ENCODE data around the gene NPM1.

NPM1 gene

DNA sequence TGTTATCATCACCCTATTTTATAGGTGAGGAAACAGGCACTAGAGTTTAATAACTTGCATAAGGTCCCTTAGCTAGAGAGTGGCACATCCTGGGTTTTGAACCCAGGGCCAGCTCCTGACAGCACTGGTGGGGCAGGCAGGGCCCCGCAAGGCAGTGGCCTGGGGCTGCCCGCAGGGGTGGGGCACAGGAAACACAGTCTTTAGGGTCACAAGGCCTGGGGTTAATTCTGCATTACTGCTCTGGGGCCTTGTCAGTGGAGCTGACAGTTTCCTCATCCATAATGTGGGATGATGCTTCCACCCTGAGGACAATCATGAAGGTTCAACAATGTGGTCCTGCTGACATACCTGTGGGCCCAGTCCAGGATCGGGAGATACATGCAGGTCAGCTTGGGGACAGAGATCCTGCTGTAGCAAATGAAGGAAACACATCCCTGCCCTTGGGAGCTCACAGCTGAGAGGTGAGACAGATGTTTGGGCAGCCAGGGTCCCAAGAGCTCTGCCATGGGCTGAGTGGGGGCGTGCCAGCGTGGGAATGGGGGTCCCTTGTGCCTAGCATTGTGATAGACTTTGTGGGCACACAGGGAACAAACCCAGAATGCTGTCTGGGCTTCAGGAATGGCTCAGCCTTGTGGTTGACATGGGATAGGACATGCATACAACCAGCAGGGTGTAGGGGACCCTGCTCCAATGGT, 46.5 kb downstream of the NPM1 start:
- TF ChIP-seq, protein P1, sequence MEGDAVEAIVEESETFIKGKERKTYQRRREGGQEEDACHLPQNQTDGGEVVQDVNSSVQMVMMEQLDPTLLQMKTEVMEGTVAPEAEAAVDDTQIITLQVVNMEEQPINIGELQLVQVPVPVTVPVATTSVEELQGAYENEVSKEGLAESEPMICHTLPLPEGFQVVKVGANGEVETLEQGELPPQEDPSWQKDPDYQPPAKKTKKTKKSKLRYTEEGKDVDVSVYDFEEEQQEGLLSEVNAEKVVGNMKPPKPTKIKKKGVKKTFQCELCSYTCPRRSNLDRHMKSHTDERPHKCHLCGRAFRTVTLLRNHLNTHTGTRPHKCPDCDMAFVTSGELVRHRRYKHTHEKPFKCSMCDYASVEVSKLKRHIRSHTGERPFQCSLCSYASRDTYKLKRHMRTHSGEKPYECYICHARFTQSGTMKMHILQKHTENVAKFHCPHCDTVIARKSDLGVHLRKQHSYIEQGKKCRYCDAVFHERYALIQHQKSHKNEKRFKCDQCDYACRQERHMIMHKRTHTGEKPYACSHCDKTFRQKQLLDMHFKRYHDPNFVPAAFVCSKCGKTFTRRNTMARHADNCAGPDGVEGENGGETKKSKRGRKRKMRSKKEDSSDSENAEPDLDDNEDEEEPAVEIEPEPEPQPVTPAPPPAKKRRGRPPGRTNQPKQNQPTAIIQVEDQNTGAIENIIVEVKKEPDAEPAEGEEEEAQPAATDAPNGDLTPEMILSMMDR (IDR thresholded peaks at IDR 0.05; ENCODE audit: low read depth, low read length): no peak
- no peak overlapping the region for H3K4me3 ChIP-seq (ENCODE audit: low read depth, low read length)

DNA sequence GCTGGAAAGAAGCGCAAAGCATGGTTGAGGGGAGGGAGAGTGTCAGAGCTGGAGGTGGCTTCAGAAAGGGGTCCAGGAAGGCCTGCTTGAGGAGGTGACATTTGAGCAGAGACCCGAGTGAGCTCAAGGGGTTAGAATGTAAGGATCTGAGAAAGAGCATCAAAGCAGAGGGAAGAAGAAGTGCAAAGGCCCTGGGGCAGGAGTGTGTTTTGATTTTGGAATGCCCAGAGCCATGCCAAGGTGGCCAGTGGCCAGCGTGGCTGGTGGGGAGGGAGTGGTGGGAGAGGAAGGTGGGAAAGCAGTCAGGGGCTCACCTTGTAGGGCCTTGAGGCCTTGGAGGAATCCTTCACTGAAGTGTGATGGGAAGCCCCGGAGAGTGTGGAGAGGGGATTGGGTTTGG, 47.2 kb downstream of the NPM1 start:
- TF ChIP-seq, protein P1 (IDR thresholded peaks at IDR 0.05; ENCODE audit: low read depth, low read length): no peak
- no peak overlapping the region for H3K4me3 ChIP-seq (ENCODE audit: low read depth, low read length)

DNA sequence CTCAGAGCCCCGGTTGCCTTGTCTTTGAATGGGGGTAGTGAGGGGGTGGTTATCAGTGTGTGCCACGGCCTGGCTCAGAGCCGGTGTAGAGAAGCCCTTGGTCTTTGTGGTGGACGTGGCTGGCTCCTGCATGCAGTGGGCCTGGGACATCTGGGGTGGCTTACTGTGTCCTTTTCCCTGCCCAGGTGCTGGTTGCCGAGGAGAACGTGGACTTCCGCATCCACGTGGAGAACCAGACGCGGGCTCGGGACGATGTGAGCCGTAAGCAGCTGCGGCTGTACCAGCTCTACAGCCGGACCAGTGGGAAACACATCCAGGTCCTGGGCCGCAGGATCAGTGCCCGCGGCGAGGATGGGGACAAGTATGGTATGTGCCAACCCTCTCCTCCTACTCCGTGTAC, 48.3 kb downstream of the NPM1 start:
- no peak overlapping the region for H3K4me3 ChIP-seq (ENCODE audit: low read depth, low read length)
- TF ChIP-seq, protein P1 (IDR thresholded peaks at IDR 0.05; ENCODE audit: low read depth, low read length): no peak

DNA sequence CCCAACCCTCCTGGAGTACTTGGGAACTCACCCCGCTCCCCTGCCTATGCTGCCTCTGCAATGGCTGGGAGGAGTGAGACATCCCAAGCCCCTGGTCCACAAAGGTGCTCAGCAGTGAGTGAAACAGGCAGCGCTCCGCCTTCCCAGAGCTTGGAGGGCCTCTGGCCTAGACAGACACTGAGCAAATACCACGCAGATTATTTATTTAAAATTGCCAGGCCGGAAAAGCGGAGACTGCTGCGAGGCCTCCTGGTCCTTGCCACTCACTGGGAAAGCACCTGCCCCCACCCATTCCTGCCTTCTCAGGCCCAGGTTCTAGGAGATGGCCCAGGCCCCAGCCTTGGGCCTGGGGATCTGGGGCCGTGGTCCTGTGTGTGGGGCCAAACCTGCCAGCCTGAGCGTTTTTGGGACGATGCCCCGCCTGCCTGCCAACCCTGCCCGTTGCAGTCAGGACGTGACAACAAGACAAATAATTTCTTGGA, 49.2 kb downstream of the NPM1 start:
- H3K4me3 ChIP-seq (ENCODE audit: low read depth, low read length): no peak overlapping the region

DNA sequence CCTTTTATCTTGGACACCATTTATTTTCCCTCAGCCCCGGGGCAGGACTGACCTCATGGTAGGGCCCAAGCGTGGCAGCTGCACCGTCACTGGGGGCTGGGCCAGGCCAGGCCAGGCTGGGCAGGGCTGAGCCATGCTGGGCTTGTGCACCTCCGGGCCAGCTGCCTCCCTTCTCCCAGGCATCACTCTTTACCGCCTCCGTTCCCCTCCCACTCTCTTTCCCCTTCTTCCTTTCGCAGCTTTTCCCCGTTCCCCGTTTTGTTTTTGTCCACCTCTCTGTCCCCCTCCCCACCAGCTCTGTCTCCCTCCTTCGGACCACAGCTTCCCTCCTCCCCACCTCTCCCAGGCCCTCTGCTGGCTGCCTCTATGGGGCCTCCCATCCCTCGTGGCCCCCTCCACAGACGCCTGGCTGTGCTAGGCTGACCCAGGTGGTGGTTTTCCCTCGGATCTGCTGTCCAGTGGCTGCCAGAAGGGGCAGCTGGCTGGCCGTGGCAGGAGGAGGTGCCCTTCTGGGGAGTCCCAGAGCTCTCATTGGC, 49.7 kb downstream of the NPM1 start:
- TF ChIP-seq, protein P1 (IDR thresholded peaks at IDR 0.05; ENCODE audit: low read depth, low read length): no peak
- H3K4me3 ChIP-seq (ENCODE audit: low read depth, low read length): no peak overlapping the region

More for the DNA sequence above, 49.2 kb downstream of the NPM1 start:
- TF ChIP-seq, protein P1 (IDR thresholded peaks at IDR 0.05; ENCODE audit: low read depth, low read length): no peak

DNA sequence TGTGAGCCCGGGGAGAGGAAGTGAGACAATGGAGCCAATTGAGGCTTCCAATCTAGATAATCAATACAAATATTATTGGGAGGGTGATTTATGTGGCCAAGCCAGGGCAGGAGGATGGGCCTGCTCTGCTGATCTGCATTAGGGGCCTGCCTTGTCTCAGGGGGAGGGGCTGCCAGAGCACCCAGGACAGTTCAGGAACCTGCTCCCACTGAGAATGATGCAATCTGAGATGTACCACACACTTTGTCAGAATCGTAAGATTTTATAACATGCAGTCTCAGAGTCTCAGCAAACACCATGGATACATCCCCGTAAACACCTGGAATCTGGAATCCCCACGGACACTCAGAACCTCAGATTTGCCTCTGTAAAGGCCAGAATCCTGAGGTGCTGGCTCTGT, 51.1 kb downstream of the NPM1 start:
- H3K4me3 ChIP-seq (ENCODE audit: low read depth, low read length): no peak overlapping the region
- TF ChIP-seq, protein P1 (IDR thresholded peaks at IDR 0.05; ENCODE audit: low read depth, low read length): no peak

DNA sequence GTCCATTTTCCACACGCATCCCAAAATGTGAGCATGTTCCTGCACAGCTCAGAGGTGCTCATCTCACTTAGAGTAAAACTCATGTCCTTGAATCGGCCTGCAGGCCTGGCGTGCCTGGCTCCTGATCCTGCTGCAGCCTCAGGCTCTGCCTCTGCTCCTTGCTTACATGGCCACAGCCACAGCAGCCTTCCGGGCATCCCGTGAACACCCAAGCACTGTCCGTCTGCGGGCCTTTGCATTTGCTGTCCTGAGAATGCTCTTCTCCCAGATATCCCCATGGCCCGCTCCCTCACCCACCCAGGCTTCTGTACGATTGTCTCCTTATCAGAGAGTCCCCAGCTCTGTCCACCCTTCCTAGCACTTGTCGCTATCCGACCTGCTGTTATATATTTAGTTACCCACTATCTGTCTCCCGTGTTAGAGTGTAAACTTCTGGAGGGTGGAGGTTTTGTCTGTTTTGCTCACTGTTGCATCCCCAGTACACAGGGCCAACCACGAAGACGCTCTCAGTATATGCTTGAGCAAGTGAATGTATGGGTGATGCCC, 53.7 kb downstream of the NPM1 start:
- H3K4me3 ChIP-seq (ENCODE audit: low read depth, low read length): no peak overlapping the region
- TF ChIP-seq, protein P1 (IDR thresholded peaks at IDR 0.05; ENCODE audit: low read depth, low read length): no peak
